MG63 (cell line): ENCODE results near the gene KAT7. TPM values are rescaled to one million over a fixed set of nuclear protein-coding genes. Genes with fewer than 3 reads are reported as not detected.

Experiments used
- DNase-seq: peaks from one replicate; pipeline ENCODE4 v3.0.0-alpha.2; 2020
- H3K27me3 ChIP-seq: fragments of 250-450 bp; sonication (Bioruptor Pico); 2 replicates; pipeline ENCODE4 v1.5.1; 2020; ENCODE audit warnings: mild to moderate bottlenecking, moderate library complexity
- H3K36me3 ChIP-seq: fragments of 250-450 bp; sonication (Bioruptor Pico); 2 replicates; pipeline ENCODE4 v1.5.1; 2020; ENCODE audit warnings: mild to moderate bottlenecking, moderate library complexity
- H3K4me3 ChIP-seq: fragments of 250-450 bp; sonication (Bioruptor Pico); 2 replicates; pipeline ENCODE4 v1.5.1; 2020; ENCODE audit warnings: mild to moderate bottlenecking, moderate library complexity
- H3K9me3 ChIP-seq: fragments of 250-450 bp; sonication (Bioruptor Pico); 2 replicates; pipeline ENCODE4 v1.5.1; 2020; ENCODE audit warnings: mild to moderate bottlenecking, moderate library complexity
- total RNA-seq: library from RNA; depleted of rRNA; stranded (reverse); fragments of >200 nt; shearing (Covaris generic); gene quantifications from 2 replicates; pipeline ENCODE4 v1.2.3, GENCODE V29; 2014; ENCODE audit warnings: low replicate concordance

The KAT7 gene
- total RNA-seq, 1 experiment from 2014 or later = 31.0 TPM

DNA sequence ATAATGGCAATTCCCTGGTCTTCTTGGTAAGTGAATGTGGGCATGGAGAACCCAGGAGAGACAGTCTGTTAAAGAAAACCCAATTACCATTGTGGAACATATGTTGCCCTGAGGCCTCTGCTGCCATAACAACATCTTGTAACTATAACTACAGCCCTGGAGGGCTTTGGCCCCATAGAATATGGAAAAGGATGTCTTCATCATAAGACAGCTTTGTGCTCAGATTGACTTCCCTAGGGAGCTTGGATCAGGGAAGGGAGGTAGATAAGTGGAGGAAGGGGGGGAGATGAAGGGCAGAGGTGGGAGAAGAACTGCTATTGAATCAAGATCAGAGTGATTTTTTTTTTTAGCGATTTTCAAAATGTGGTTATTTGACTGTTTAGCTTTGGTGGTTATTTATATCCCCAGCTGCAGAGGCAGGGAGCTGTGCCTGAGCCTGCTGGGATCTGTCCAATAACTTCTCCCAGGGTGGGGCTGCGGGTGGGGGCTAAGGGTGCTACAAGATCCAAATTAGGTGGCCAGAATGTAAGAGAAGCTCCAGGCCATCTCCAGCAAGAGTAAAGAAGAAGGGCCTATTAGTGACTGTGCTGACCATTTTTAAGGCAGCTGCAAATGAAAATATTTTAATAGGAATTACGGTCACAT is 5.3 kb upstream of the KAT7 start:
- no peak overlapping the region for H3K4me3 ChIP-seq
- no peaks in the 10 kb centered on the region for H3K36me3 ChIP-seq
- no peaks in the 10 kb centered on the region for H3K9me3 ChIP-seq
- no peaks in the 10 kb centered on the region for H3K27me3 ChIP-seq
- no peak for DNase-seq

DNA sequence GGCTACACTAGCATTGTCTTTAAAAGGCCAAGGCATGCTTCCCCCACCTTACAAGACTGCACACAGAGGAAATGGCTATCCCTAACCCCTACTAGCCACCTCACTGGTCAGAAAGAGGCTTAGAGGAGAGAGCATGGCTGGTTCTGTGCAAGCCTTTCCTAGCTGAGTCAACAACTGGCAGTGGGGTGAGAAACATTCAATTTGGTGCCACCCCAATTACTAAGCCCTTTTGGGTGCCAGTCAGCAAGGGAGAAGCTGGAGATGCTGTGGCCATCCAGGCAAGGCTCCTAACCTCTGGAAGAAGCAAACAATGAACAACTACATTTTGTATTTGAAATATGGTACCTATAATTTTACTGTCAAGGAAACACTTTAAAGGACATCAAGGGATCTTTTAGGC is 4.7 kb upstream of the KAT7 start:
- H3K36me3 ChIP-seq = peaks cover 3% of the 10 kb centered on the region
- no peaks in the 10 kb centered on the region for H3K9me3 ChIP-seq
- DNase-seq = no peak
- H3K27me3 ChIP-seq = no peaks in the 10 kb centered on the region
- H3K4me3 ChIP-seq = no peak overlapping the region

DNA sequence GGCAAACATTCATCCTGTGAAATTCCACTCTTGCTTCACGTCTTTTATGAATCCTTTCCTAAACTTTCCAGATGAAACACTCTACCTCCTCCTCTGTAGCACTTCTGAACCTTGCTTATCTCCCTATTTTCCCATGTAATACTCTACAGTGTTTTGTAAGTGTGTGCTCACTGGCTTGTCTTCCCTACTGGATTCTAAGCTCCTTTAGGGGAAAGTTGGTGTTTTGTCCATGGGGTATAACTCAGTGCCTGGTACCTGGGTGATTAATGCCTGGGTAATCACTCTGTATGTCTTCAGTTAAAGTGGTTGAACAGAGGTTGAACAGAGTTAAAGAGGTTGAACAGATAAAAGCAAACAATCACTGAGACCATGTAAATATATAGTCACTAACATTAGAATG is 3.8 kb upstream of the KAT7 start:
- H3K9me3 ChIP-seq = no peaks in the 10 kb centered on the region
- peaks cover 6% of the 10 kb centered on the region for H3K36me3 ChIP-seq
- DNase-seq = no peak
- no peak overlapping the region for H3K4me3 ChIP-seq
- H3K27me3 ChIP-seq = no peaks in the 10 kb centered on the region

DNA sequence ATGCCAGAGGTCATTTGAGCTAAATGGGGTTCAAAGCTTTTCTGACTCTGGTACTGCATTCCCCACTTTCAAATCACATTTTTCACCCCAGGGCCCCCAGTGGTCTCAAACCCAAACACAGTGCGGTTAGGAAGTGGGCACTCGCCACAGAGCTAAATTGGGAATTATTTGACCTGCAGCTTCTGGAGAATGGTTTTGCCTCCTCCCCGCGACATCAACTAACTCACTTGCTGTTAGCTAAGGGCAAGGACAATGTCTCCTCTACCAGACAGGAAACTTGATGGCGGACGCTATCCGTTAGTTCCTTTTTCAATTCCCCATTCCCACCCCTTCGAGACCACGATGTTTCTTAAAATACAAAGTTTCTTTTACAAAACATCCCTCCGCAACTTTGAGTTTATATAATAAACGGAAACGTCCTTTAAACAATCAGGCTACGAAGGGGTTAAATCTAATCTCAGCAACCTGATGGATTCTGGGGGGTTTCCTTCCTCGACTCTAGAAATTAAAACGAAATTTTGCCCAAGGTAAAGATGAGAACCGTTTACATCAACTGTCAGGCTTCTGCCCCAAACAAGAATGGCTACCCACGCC is 500 bp upstream of the KAT7 start:
- Histone ChIP-seq H3K27me3 (no peaks in the 10 kb centered on the region), H3K9me3 (no peaks in the 10 kb centered on the region), H3K36me3 (peaks cover 27% of the 10 kb centered on the region), H3K4me3 (peak overlapping the region; percentile 97)
- DNase-seq = no peak

DNA sequence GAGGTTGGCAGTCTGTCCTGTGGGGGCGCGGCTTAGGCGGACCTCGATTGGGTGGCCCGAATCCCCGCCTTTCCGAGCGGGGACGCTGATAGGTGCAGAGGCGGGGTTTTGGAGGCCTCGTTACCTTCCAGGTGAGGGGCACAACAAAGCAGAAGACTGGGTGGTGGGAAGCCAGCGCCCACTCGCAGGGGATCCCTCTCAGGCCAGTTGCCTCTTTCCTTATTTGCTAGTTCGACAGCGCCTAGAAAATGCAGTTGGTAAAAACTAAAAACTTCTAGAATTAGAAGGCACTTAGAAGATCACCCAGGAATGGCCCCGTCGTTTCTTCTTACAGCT is 730 bp downstream of the KAT7 start:
- DNase-seq = no peak
- H3K9me3 ChIP-seq = no peaks in the 10 kb centered on the region

DNA sequence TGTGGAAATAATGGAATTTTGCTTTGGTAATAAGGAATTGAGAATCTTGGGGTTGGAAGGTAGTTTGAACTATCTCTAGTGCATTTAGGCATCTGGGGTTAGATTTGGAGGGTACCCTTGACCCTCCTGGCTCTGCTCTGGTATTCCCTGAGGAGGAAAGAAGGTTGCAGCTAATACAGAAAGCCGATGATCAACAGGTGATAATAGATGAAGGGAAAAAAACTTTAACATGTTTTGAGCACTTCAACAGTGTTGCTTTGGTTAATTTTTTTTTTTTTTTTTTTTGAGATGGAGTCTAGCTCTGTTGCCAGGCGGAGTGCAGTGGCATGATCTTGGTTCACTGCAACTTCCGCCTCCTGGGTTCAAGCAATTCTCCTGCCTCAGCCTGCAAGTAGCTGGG is 4.8 kb downstream of the KAT7 start:
- Histone ChIP-seq H3K27me3 (no peaks in the 10 kb centered on the region), H3K36me3 (peaks cover 73% of the 10 kb centered on the region), H3K4me3 (no peak overlapping the region), H3K9me3 (no peaks in the 10 kb centered on the region)
- no peak for DNase-seq

More for the DNA sequence above, 730 bp downstream of the KAT7 start:
- Histone ChIP-seq H3K36me3 (peaks cover 37% of the 10 kb centered on the region), H3K27me3 (no peaks in the 10 kb centered on the region), H3K4me3 (peak overlapping the region; percentile 97)

DNA sequence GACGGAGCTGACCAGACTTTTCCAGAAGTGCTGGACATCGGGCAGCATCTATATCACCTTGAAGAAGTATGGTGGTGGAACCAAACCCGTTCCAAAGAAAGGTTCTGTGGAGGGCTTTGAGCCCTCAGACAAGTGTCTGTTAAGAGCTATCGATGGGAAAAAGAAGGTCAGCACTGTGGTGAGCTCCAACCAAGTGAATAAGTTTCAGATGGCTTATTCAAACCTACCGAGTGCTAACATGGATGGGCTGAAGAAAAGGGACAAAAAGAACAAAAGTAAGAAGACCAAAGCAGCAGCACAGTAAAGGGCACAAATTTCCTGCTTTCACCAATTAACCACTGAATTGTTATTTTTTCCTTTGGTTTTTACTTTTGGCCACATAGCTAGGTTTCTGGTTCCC is 6.9 kb downstream of the KAT7 start:
- DNase-seq = no peak
- Histone ChIP-seq H3K27me3 (no peaks in the 10 kb centered on the region), H3K36me3 (peaks cover 82% of the 10 kb centered on the region), H3K9me3 (no peaks in the 10 kb centered on the region), H3K4me3 (no peak overlapping the region)

DNA sequence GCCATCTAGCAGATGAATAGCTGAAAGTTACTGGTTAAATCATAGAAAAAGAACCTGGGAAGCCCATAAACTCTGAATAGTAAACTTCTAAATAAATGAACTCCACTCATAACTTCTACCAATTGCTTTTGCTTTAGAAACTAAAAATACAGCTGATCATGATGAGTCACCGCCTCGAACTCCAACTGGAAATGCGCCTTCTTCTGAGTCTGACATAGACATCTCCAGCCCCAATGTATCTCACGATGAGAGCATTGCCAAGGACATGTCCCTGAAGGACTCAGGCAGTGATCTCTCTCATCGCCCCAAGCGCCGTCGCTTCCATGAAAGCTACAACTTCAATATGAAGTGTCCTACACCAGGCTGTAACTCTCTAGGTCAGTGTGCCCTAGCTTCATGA is 9.7 kb downstream of the KAT7 start:
- Histone ChIP-seq H3K4me3 (no peak overlapping the region), H3K27me3 (no peaks in the 10 kb centered on the region), H3K36me3 (peaks cover 85% of the 10 kb centered on the region), H3K9me3 (no peaks in the 10 kb centered on the region)
- DNase-seq = peak; percentile 23

DNA sequence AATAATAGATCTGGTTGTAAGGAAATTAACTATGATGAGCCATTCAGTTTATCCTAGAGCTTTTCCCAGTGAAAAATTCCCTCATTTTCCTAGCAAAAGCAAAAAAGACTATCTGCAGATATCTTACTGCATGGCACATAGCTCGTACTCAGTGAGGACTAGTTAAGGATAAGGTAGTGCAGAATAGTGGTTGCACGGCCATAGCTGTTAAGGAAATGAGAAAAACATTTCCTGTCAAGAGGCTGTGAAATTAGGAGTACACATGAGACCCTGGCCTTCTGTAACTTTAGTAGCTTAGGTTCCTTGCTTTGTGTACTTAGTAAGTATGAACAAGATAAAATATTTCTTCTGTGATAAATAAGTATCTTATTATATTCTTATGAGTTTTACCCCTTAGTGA is 10.3 kb downstream of the KAT7 start:
- Histone ChIP-seq H3K9me3 (no peaks in the 10 kb centered on the region), H3K27me3 (no peaks in the 10 kb centered on the region), H3K36me3 (peaks cover 81% of the 10 kb centered on the region), H3K4me3 (no peak overlapping the region)
- no peak for DNase-seq

DNA sequence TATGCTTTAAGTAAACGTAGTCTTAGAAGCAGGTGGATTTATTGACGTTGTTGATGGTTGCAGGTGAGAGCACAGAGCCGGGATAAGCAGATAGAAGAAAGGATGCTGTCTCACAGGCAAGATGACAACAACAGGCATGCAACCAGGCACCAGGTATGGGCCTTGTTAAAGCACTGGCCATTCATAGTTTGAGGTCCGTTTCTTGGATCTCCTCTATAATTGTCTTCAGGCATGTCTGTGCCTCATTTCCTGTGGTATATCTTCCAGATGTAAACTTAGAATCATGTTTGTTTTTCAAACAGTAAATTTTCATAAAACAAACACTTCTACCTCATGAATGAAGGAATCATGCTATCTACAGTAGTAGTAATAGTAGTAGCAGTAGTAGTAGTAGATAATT is 20.6 kb downstream of the KAT7 start:
- H3K36me3 ChIP-seq = peaks cover 80% of the 10 kb centered on the region
- no peak for DNase-seq
- no peaks in the 10 kb centered on the region for H3K9me3 ChIP-seq
- no peak overlapping the region for H3K4me3 ChIP-seq
- no peaks in the 10 kb centered on the region for H3K27me3 ChIP-seq

DNA sequence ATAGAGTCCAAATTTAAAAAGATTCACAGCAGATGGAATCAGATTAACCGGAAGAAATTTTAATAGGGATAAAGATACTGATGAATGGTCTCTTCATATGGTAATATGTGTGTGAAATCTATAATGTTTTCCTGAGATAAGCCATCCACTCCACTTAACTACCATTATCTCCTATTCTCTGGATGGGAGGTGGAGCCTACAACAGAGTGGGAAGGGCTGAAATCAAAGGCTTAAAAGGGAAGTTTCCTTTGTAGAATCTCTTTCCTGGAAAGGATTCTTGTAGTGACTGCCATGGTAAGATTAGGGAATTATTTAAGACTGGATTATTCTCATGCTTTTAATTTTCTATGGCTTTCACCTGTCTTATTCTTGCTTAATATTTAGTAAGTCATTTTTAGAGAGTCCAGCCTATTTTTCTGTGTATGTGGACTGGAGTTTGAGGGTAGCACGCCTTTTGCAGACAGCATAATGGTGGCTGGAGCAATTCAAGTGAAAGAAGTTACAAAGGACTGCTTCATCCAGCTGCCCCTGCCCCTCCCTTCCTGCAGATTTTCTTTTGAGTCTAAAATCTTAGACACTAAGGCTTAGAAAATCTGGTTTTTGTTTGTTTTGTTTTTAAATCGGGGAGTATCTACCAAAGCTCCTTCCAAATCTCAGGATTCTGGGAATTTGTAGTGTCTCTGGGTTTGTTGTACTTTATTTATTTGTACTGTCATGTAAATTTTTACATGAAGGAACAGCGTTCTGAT is 26.5 kb downstream of the KAT7 start:
- no peak for DNase-seq
- H3K27me3 ChIP-seq = no peaks in the 10 kb centered on the region
- H3K9me3 ChIP-seq = no peaks in the 10 kb centered on the region
- no peak overlapping the region for H3K4me3 ChIP-seq
- peaks cover 65% of the 10 kb centered on the region for H3K36me3 ChIP-seq

DNA sequence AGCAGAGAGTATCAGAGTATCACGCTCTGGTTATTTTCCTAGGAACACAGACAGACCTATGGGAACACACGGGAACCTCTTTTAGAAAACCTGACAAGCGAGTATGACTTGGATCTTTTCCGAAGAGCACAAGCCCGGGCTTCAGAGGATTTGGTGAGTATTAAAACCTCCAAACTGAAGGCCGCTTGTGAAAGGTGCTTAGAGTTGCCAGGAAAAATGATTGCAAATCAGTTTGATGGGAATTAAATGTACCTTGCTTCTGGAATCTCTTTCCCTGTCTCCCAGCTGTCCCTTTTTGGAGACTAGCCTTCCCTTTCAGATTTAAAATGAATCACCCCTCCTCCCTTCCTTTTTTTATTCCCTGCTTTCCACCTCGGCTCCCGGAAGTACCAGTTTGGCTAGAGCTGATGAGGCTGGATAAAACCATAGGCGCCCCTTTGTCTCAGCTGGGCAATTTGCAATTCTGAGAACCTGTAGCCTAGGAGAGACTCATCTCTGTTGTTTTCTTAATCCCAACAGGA is 27.3 kb downstream of the KAT7 start:
- Histone ChIP-seq H3K36me3 (peaks cover 60% of the 10 kb centered on the region), H3K4me3 (no peak overlapping the region), H3K27me3 (no peaks in the 10 kb centered on the region), H3K9me3 (no peaks in the 10 kb centered on the region)
- no peak for DNase-seq

DNA sequence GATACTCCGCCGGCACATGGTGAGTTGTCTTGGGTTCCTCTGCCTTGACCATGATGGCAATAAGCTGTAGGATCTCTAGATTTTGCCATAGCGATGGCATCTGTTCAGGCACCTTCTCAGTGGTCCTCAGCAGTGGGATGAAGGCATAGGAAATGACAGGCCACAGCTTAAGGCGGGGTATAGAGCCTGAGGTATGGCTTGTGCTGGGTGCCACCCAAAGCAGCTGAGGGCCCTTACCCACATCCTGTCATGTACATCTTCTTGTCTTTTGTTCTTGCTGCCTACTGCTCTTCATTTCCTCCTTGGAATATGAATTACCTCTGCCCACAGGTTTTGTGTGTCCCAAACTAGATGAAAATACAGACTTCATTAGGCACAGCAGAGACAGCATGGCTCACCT is 29.5 kb downstream of the KAT7 start:
- Histone ChIP-seq H3K36me3 (peaks cover 65% of the 10 kb centered on the region), H3K9me3 (no peaks in the 10 kb centered on the region), H3K4me3 (no peak overlapping the region), H3K27me3 (no peaks in the 10 kb centered on the region)
- no peak for DNase-seq

DNA sequence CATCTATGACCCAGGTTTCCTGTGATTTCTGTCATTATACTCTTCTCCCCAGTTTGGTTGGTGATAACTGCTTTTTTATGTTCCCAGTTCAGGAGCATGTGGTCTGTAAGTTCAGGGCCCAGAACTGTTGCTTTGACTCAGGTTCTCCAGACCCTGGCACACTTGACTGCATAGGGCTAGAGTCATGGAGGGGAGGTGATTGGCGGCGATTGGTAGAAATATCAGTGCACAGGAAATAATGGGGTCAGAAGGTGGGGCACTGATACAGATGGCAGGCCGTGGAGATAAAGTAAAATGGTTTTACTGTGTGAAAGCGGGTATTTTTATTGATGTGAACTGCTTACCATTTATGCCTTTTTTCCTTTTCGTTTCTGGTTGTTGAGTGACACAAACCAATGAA is 30.7 kb downstream of the KAT7 start:
- H3K27me3 ChIP-seq = no peaks in the 10 kb centered on the region
- no peak for DNase-seq
- H3K4me3 ChIP-seq = no peak overlapping the region
- H3K36me3 ChIP-seq = peaks cover 70% of the 10 kb centered on the region
- H3K9me3 ChIP-seq = no peaks in the 10 kb centered on the region

DNA sequence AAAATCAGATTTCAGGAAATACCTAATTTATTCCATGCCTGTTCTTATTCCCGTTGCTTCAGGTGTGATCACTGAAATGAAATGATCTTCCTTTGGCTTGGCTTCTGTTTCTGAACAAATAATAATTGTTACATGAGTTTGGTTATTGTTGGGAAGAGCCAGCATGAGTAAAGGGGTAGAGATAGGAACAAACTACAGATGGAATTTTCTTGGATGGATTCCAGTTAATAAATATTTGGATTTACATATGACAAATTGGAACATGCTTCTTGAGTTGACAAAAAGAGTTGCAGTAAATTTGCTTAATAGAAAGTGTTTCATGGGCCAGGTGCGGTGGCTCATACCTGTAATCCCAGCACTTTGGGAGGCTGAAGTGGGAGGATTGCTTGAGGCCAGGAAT is 31.2 kb downstream of the KAT7 start:
- no peak for DNase-seq
- Histone ChIP-seq H3K27me3 (no peaks in the 10 kb centered on the region), H3K36me3 (peaks cover 74% of the 10 kb centered on the region), H3K4me3 (no peak overlapping the region), H3K9me3 (no peaks in the 10 kb centered on the region)

DNA sequence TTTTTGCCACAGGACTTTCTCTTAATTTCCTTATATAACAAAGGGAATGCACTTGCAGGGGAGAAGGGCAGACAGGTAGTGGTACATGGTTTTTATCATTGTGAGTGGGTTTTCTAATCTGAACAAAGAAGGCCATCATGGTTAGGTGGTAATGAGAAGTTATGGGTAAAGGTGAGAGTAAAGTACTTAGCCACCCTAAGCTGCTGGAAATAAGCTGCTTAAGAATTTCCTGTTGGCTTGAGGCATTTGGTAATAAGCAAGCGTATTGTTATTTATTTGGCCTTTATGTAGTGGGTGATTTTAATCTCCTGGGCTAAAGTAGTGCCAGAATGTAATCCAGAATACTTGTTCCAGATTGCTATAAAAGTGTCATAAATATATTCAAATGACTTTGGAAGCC is 32.3 kb downstream of the KAT7 start:
- Histone ChIP-seq H3K9me3 (no peaks in the 10 kb centered on the region), H3K36me3 (peaks cover 74% of the 10 kb centered on the region), H3K4me3 (no peak overlapping the region), H3K27me3 (no peaks in the 10 kb centered on the region)
- no peak for DNase-seq

DNA sequence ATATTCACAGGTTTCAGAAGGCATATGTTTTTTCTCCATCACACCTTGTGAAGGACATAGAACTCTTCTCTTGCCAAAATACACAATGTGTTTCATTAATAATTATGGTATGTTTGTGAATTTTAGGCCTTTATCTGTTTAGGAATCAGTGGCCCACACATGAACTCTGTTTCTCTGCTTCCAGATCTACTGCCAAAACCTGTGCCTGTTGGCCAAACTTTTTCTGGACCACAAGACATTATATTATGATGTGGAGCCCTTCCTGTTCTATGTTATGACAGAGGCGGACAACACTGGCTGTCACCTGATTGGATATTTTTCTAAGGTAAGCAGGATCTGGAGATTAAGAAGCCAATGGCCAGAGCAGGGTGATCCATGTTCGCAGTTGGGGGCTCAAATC is 33.0 kb downstream of the KAT7 start:
- H3K4me3 ChIP-seq = no peak overlapping the region
- H3K36me3 ChIP-seq = peaks cover 78% of the 10 kb centered on the region
- H3K9me3 ChIP-seq = no peaks in the 10 kb centered on the region
- DNase-seq = no peak
- H3K27me3 ChIP-seq = no peaks in the 10 kb centered on the region

DNA sequence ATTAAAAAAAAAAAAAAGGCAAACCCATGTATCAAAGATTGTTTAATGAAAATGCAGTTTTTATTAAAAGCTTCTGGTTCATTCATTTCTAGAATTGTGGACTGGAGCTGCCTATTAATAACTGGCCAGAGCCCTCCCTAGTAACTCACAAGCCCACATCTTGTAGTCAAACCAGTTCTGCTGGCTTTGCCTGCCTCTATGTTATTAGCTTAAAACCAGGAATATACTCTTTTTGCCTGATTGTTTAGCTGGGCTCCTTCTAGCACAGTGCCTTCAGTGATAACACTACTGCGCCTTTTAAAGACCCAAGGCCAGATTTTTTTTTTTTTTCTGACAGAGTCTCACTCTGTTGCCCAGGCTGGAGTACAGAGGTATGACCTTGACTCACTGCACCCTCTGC is 33.4 kb downstream of the KAT7 start:
- Histone ChIP-seq H3K36me3 (peaks cover 81% of the 10 kb centered on the region), H3K4me3 (no peak overlapping the region), H3K9me3 (no peaks in the 10 kb centered on the region), H3K27me3 (no peaks in the 10 kb centered on the region)
- no peak for DNase-seq
